ENCODE data around the gene ADAMTS7. TPM values are rescaled to one million over a fixed set of nuclear protein-coding genes. Genes with fewer than 3 reads are reported as not detected.
A peak's percentile ranks its signal among the peaks of the same experiment; 100 is the strongest.
"Not testable (repeated sequence)": the region's sequence is repeated elsewhere in the genome, so short reads cannot be mapped to it uniquely, and the experiment has no call there.

Gene ADAMTS7
- total and polyA plus RNA-seq, 2 donors (not counting 3 experiments of a cell fraction or from before 2014, with no cell fraction given), result 49.6 to 64.7 TPM

DNA sequence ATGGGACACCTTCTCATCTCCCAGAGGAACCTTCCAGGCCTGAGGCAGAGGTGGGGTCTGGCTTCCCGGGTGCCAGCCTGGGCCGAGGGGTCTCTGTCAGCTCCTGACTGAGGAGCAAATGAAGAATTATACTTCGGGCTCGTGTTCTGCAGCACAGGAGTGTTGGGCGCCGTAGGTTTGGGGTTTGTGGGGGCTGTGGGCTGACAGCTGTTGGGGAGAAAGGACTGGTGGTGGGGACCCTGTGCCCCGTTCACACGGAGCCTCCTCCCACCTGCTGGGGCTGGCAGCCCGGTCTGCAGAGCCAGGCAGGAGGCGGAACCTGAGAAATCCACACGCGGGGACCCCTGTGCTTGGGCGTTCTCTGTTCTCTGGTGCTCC lies 59.7 kb downstream of the ADAMTS7 start:
- CTCF ChIA-PET, result interaction anchor here (0.6 to 2.5 kb wide), 12 partner anchors 13 to 443 kb away, joined by 3 to 23 read pairs (median 6); partner anchors contain the start of genes ADAMTS7 and CHRNA3
- H2AFZ ChIP-seq (ENCODE audit: low read depth, low read length), result no peak overlapping the region
- H3K9ac ChIP-seq (replicated peaks; ENCODE audit: extremely low read depth, insufficient read depth, low read length), result no peak overlapping the region
- dilution Hi-C loops (cut with MboI; ENCODE audit: extremely low pct_ligation_motif_present, low sequenced_read_pairs), result no loop called here
- H3K4me3 ChIP-seq (replicated peaks in 1 of 3; ENCODE audit: insufficient read depth in 1 of 3, low read depth in 1 of 3, low read length in 3 of 3), result no peak overlapping the region
- intact Hi-C loops (cut with micrococcal nuclease), result loop anchor here (1.0 to 10.0 kb wide), 6 partner anchors 37 to 437 kb away; partner anchors contain the start of gene ADAMTS7
- DNase-seq (ENCODE audit: low read depth, low spot score), result no peak
- no peak for FAIRE-seq
- BruUV-seq (replicated peaks), result no TSS peak
- POLR2A ChIA-PET, result no interaction called here
- H3K79me2 ChIP-seq (ENCODE audit: control insufficient read depth, insufficient read depth, low read length), result no peaks in the 10 kb centered on the region
- peaks cover 7% of the 10 kb centered on the region for H3K4me1 ChIP-seq (ENCODE audit: control insufficient read depth, extremely low read depth, insufficient read depth, low read length)
- no peak for TF ChIP-seq EZH2 (IDR thresholded peaks at IDR 0.05; ENCODE audit: borderline replicate concordance, low read depth, low read length, severe bottlenecking)
- no peak for TF ChIP-seq MYC (IDR thresholded peaks at IDR 0.05; ENCODE audit: low read depth, low read length)
- TF ChIP-seq FOS (IDR thresholded peaks at IDR 0.05; ENCODE audit: borderline replicate concordance, insufficient read depth, low read length), result no peak
- no peak for TF ChIP-seq POLR2A (IDR thresholded peaks at IDR 0.05; ENCODE audit: low read depth, low read length)
- no peak for TF ChIP-seq POLR2AphosphoS5 (IDR thresholded peaks at IDR 0.05; ENCODE audit: insufficient read depth, low read depth, low read length)
- TF ChIP-seq, protein P1, sequence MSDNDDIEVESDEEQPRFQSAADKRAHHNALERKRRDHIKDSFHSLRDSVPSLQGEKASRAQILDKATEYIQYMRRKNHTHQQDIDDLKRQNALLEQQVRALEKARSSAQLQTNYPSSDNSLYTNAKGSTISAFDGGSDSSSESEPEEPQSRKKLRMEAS (IDR thresholded peaks at IDR 0.05; ENCODE audit: insufficient read depth, insufficient read length), result no peak
- TF ChIP-seq JUN (IDR thresholded peaks at IDR 0.05; ENCODE audit: borderline replicate concordance, insufficient read depth, insufficient read length, low read depth), result no peak
- H3K9me1 ChIP-seq (replicated peaks; ENCODE audit: control insufficient read depth, extremely low read depth, insufficient read depth, low read length), result no peaks in the 10 kb centered on the region
- no peak overlapping the region for H3K4me2 ChIP-seq (ENCODE audit: insufficient read depth, low read length)
- no peaks in the 10 kb centered on the region for H3K36me3 ChIP-seq (ENCODE audit: control insufficient read depth in 2 of 2, extremely low read depth in 1 of 2, insufficient read depth in 2 of 2, low read length in 2 of 2)
- no peaks in the 10 kb centered on the region for H3K27me3 ChIP-seq (ENCODE audit: control insufficient read depth in 2 of 2, insufficient read depth in 2 of 2, low read length in 2 of 2)
- no peaks in the 10 kb centered on the region for H3K9me3 ChIP-seq (replicated peaks; ENCODE audit: control insufficient read depth, insufficient read depth, low read length)
- H3K27ac ChIP-seq (ENCODE audit: insufficient read depth, low read depth, low read length), result no peak overlapping the region
- H4K20me1 ChIP-seq (replicated peaks; ENCODE audit: control insufficient read depth, extremely low read depth, insufficient read depth, low read length), result no peaks in the 10 kb centered on the region

DNA sequence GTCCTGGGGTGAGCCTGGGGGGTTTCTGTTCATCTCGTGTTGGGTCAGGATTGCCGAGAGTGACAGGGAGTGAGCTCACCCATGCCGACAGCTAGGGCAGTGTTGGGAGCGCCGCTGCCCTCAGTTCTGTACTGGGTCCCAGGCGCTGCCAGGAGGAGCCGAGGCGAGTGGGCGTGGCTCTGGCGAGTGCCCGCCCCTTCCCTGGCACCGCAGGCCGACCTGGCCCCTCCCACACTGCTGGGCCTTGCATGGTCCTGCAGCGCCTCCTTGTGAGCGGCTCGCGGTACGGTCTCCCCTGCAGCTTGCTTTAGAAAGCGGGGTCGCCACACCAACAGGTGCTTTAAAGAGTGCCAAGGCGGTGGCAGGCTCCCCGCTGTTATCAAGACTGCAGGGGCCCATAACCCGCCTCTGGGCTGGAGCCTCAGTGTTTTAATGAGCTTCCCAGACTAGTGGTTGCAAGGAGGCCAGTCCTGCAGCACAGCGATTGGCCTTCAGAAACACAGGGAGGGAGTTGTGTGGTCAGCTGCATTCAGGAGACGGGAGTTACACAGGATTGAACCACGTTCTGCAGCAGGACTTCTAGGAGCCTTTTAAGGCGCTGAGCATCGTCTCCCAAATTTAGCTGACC lies 60.2 kb downstream of the ADAMTS7 start:
- H3K79me2 ChIP-seq (ENCODE audit: control insufficient read depth, insufficient read depth, low read length); H3K9me3 ChIP-seq (replicated peaks; ENCODE audit: control insufficient read depth, insufficient read depth, low read length); H3K27ac ChIP-seq (ENCODE audit: insufficient read depth, low read depth, low read length); dilution Hi-C loops (cut with MboI; ENCODE audit: extremely low pct_ligation_motif_present, low sequenced_read_pairs); H3K9ac ChIP-seq (replicated peaks; ENCODE audit: extremely low read depth, insufficient read depth, low read length); H3K27me3 ChIP-seq (ENCODE audit: control insufficient read depth in 2 of 2, insufficient read depth in 2 of 2, low read length in 2 of 2); H4K20me1 ChIP-seq (replicated peaks; ENCODE audit: control insufficient read depth, extremely low read depth, insufficient read depth, low read length); BruUV-seq (replicated peaks); H3K36me3 ChIP-seq (ENCODE audit: control insufficient read depth in 2 of 2, extremely low read depth in 1 of 2, insufficient read depth in 2 of 2, low read length in 2 of 2); POLR2A ChIA-PET; H3K4me1 ChIP-seq (ENCODE audit: control insufficient read depth, extremely low read depth, insufficient read depth, low read length); H3K9me1 ChIP-seq (replicated peaks; ENCODE audit: control insufficient read depth, extremely low read depth, insufficient read depth, low read length): not testable (repeated sequence)
- FAIRE-seq, result peak; percentile 97
- DNase-seq (ENCODE audit: low read depth, low spot score), result peak; percentile 88
- TF ChIP-seq, protein P2, sequence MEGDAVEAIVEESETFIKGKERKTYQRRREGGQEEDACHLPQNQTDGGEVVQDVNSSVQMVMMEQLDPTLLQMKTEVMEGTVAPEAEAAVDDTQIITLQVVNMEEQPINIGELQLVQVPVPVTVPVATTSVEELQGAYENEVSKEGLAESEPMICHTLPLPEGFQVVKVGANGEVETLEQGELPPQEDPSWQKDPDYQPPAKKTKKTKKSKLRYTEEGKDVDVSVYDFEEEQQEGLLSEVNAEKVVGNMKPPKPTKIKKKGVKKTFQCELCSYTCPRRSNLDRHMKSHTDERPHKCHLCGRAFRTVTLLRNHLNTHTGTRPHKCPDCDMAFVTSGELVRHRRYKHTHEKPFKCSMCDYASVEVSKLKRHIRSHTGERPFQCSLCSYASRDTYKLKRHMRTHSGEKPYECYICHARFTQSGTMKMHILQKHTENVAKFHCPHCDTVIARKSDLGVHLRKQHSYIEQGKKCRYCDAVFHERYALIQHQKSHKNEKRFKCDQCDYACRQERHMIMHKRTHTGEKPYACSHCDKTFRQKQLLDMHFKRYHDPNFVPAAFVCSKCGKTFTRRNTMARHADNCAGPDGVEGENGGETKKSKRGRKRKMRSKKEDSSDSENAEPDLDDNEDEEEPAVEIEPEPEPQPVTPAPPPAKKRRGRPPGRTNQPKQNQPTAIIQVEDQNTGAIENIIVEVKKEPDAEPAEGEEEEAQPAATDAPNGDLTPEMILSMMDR (IDR thresholded peaks at IDR 0.05; ENCODE audit: extremely low read depth in 1 of 2, insufficient read depth in 1 of 2, low read depth in 1 of 2, low read length in 2 of 2), result peak; percentile 79 to 90
- intact Hi-C loops (cut with micrococcal nuclease), result loop anchor here (1.0 to 10.0 kb wide), 6 partner anchors 37 to 436 kb away; partner anchors contain the start of gene ADAMTS7
- Histone ChIP-seq H3K4me2 (ENCODE audit: insufficient read depth, low read length) (peak overlapping the region; percentile 53), H3K4me3 (replicated peaks in 1 of 3; ENCODE audit: insufficient read depth in 1 of 3, low read depth in 1 of 3, low read length in 3 of 3) (peak overlapping the region in 1 of 3 experiments; percentile 10), H2AFZ (ENCODE audit: low read depth, low read length) (peak overlapping the region; percentile 79)
- CTCF ChIA-PET, result interaction anchor here (0.6 to 2.5 kb wide), 14 partner anchors 10 to 442 kb away, joined by 3 to 23 read pairs (median 6); partner anchors contain the start of genes ADAMTS7 and CHRNA3

All from endothelial cell of umbilical vein (primary cell).